Left lung (tissue), 10 donors: ENCODE results near the gene UQCC5. TPM values are rescaled to one million over a fixed set of nuclear protein-coding genes. Genes with fewer than 3 reads are reported as not detected.

Experiments used
- ATAC-seq: fragments of 200-7000 bp; cut with Tn5 transposase; one replicate; pipeline ENCODE4 v1.9.1; 2020; ENCODE audit warnings: moderate library complexity
- DNase-seq, 4 donors: peaks; one replicate each; pipeline ENCODE4 v3.0.0-alpha.2; 2013 to 2020
- H3K27ac ChIP-seq, 2 donors: fragments of 200-600 bp; sonication (generic) in 1 of 2; one replicate each; pipeline versions ENCODE4 v1.5.0 to v1.8.0; 2020 to 2021
- H3K27me3 ChIP-seq, 2 donors: fragments of 200-600 bp; sonication (generic) in 1 of 2; one replicate each; pipeline versions ENCODE4 v1.5.0 to v1.8.0; 2020 to 2021
- H3K36me3 ChIP-seq, 2 donors: fragments of 200-600 bp; sonication (generic) in 1 of 2; one replicate each; pipeline versions ENCODE4 v1.5.0 to v1.8.0; 2020 to 2021
- H3K4me1 ChIP-seq, 2 donors: fragments of 200-600 bp; one replicate each; pipeline ENCODE4 v1.8.0; 2021
- H3K4me3 ChIP-seq, 2 donors: fragments of 200-600 bp; sonication (generic) in 1 of 2; one replicate each; pipeline versions ENCODE4 v1.5.0 to v1.8.0; 2020 to 2021; ENCODE audit warnings: mild to moderate bottlenecking in 1 of 2
- H3K9me3 ChIP-seq, 2 donors: fragments of 200-600 bp; sonication (generic) in 1 of 2; one replicate each; pipeline versions ENCODE4 v1.5.0 to v1.8.0; 2020 to 2021
- intact Hi-C, 2 donors: fragments of 100-400 bp; cut with DNase I; formaldehyde crosslinking; loops; one replicate each; pipeline versions ENCODE4 v1.11.2 to v1.14.2; 2022
- polyA plus RNA-seq, 6 donors: library from polyadenylated mRNA; unstranded; fragments of 120-200 nt; gene quantifications; one replicate each; pipeline ENCODE4 v1.2.1, GENCODE V29; 2013; ENCODE audit not compliant: insufficient read length in 6 of 6
- total RNA-seq, 2 donors: library from RNA; stranded (reverse); fragmentation: NEBNext Ultra II Directional; extraction: Animal tissue kit (Norgen Biotek cat#: 25700); gene quantifications; one replicate each; pipeline ENCODE4 v1.2.1, GENCODE V29; 2021
- TF ChIP-seq, protein P1 (sequence below), 2 donors: fragments of 200-600 bp; sonication (generic) in 1 of 2; IDR thresholded peaks; one replicate each; pipeline versions ENCODE4 v1.5.0 to v1.8.0; 2021; ENCODE audit warnings: antibody characterized with exemption in 2 of 2
- donor health status: DM: no; HTN: yes; CAD: no.
- donor health status: DM: no; HTN: no; CAD: no.

The UQCC5 gene
- total and polyA plus RNA-seq, 8 donors = 9.6 to 20.4 (median 17.2) TPM

DNA sequence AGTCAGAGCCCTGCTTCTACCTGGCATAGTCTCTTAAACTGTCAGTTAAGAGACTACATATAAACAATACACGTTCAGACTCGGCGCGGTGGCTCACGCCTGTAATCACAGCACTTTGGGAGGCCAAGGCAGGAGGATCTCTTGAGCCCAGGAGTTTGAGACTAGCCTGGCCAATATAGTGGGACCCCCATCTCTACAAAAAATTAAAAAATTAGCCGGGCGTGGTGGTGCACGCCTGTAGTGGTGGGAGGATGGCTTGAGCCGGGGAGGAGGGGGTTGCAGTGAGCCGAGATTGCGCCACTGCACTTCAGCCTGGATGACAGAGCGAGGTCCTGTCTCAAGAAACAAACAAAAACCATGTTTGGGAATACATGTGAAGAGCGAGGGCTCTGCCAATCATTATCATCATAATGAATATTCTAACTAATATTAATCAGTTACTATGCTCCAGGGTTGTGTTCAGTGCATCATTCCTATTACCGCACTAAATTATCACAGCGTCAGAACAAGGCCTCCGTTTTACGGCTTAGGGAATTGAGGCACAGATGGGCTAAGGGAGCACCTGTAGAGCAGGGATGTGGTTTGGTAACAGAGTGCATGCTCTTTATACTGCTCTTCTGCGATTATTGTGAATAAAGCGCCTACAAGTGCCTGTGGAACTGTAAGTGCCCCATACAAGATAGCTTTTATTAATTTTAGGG lies 844 bp upstream of the UQCC5 start:
- Histone ChIP-seq H3K27ac (peak overlapping the region; percentile 15 to 89), H3K36me3 (peaks cover 0 to 3% of the 10 kb centered on the region in 2 donors), H3K4me3 (peak overlapping the region in 1 of 2 donors; percentile 80), H3K9me3 (no peaks in the 10 kb centered on the region), H3K27me3 (peaks cover 0 to 31% of the 10 kb centered on the region in 2 donors), H3K4me1 (peaks cover 21 to 88% of the 10 kb centered on the region in 2 donors)
- intact Hi-C loops = loop anchor here in 1 of 2 donors (10.0 kb wide), 1 partner anchor 71 kb away; no protein-coding TSS in a partner anchor
- TF ChIP-seq, protein P1, sequence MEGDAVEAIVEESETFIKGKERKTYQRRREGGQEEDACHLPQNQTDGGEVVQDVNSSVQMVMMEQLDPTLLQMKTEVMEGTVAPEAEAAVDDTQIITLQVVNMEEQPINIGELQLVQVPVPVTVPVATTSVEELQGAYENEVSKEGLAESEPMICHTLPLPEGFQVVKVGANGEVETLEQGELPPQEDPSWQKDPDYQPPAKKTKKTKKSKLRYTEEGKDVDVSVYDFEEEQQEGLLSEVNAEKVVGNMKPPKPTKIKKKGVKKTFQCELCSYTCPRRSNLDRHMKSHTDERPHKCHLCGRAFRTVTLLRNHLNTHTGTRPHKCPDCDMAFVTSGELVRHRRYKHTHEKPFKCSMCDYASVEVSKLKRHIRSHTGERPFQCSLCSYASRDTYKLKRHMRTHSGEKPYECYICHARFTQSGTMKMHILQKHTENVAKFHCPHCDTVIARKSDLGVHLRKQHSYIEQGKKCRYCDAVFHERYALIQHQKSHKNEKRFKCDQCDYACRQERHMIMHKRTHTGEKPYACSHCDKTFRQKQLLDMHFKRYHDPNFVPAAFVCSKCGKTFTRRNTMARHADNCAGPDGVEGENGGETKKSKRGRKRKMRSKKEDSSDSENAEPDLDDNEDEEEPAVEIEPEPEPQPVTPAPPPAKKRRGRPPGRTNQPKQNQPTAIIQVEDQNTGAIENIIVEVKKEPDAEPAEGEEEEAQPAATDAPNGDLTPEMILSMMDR (IDR thresholded peaks at IDR 0.05) = no peak
- ATAC-seq (no peak), DNase-seq (peak in 1 of 4 donors; percentile 51)

DNA sequence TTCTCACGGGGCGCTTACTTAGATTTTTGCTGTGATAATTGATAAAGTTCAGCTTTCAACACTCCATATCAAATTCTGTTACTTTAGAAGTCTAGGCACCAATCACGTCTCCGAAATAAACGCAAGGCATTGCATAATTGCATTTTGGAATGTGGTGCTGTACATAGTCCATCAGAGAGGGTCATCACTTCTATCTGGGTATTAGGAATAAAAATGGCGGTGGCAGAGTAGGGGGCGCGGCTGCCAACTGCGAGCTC lies 365 bp upstream of the UQCC5 start:
- Histone ChIP-seq H3K4me1 (peaks cover 21 to 86% of the 10 kb centered on the region in 2 donors), H3K36me3 (peaks cover 0 to 8% of the 10 kb centered on the region in 2 donors), H3K4me3 (peak overlapping the region in 1 of 2 donors; percentile 80), H3K9me3 (no peaks in the 10 kb centered on the region), H3K27me3 (peaks cover 0 to 31% of the 10 kb centered on the region in 2 donors), H3K27ac (peak overlapping the region; percentile 15 to 89)
- no peak for ATAC-seq
- TF ChIP-seq, protein P1 (IDR thresholded peaks at IDR 0.05) = no peak
- intact Hi-C loops = loop anchor here in 1 of 2 donors (10.0 kb wide), 1 partner anchor 71 kb away; no protein-coding TSS in a partner anchor
- no peak for DNase-seq

DNA sequence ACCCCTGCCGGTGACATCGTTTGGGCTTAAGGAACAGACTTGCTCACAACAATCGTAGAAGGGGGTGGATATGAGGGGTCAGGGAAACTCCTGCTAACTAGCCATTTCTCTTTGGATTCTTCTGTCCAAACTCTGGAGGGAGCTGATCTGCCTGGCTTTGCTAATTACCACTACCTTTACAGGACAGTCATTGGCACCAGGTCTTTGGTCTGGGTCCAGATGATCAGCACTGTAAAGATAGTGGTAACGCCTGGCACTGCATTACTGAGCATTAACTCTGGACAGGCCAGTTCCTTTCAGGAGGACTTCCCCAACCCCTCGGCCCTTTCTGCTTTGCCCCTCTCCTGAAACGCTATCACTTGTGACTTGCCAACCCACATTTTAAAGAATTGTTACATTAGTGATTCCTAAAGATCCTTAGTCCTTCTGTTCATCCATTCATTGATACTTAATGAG lies 788 bp downstream of the UQCC5 start:
- peak overlapping the region; percentile 71 to 80 for H3K4me3 ChIP-seq
- H3K27me3 ChIP-seq = peaks cover 0 to 28% of the 10 kb centered on the region in 2 donors
- intact Hi-C loops = loop anchor here in 1 of 2 donors (10.0 kb wide), 1 partner anchor 72 kb away; no protein-coding TSS in a partner anchor
- H3K36me3 ChIP-seq = peaks cover 0 to 20% of the 10 kb centered on the region in 2 donors
- no peak for DNase-seq
- TF ChIP-seq, protein P1 (IDR thresholded peaks at IDR 0.05) = no peak
- ATAC-seq = no peak
- H3K4me1 ChIP-seq = peaks cover 21 to 74% of the 10 kb centered on the region in 2 donors
- no peaks in the 10 kb centered on the region for H3K9me3 ChIP-seq
- H3K27ac ChIP-seq = peak overlapping the region; percentile 88 to 89

DNA sequence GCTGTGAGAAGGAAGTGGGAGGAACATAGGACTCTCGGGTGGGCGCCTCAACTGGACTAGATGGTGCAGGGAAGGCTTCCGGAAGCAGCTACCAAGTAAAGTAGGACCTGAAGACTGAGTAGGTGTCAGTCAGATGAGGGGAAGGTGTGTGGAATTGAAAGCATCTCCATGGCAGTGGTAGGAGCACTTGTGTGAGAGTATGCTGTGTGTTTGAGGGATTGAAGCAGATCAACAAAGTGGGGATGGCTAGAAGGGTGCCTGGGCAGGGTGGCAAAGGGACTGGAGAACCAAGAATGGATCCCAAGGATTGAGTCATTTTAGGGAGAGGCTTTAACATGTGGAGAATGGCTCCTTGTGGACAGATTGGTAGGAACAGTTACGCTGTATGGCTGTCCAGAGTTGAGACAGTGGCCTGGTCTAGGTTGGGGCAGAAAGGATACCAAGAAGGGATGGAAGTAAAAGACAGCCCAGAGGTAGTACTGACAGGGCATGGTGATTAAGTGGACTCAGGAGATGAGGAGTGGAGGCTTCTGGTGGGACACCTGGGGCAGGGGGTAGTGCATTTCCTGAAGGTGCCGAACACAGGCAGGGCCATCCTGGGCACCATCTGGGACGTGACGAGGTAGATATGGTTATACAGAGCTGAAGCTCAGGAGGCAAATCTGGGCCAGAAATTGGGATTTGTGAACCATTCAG lies 1.5 kb downstream of the UQCC5 start:
- intact Hi-C loops = loop anchor here in 1 of 2 donors (10.0 kb wide), 1 partner anchor 73 kb away; no protein-coding TSS in a partner anchor

More for the DNA sequence above, 1.5 kb downstream of the UQCC5 start:
- no peak for ATAC-seq
- Histone ChIP-seq H3K4me3 (peak overlapping the region; percentile 71 to 80), H3K9me3 (no peaks in the 10 kb centered on the region), H3K4me1 (peaks cover 15 to 67% of the 10 kb centered on the region in 2 donors), H3K27ac (peak overlapping the region in 1 of 2 donors; percentile 88), H3K36me3 (peaks cover 0 to 21% of the 10 kb centered on the region in 2 donors), H3K27me3 (peaks cover 0 to 21% of the 10 kb centered on the region in 2 donors)
- TF ChIP-seq, protein P1 (IDR thresholded peaks at IDR 0.05) = no peak
- DNase-seq = no peak
